Epithelial cell of esophagus (primary cell): ENCODE measurements around the gene ESPL1.
A peak's percentile ranks its signal among the peaks of the same experiment; 100 is the strongest.

ENCODE experiments used
- DNase-seq: peaks from one replicate; pipeline ENCODE4 v3.0.0; 2010; ENCODE audit warnings: low read depth
- H3K4me3 ChIP-seq: 2 replicates; pipeline ENCODE4 v1.5.1; 2011; ENCODE audit warnings: mild to moderate bottlenecking, low read length, control low read depth
- CTCF ChIP-seq: IDR thresholded peaks from 2 replicates; pipeline ENCODE4 v1.5.1; 2011; ENCODE audit warnings: low read depth, mild to moderate bottlenecking, low read length, control low read depth, inconsistent platforms; ENCODE audit not compliant: insufficient read depth; ENCODE audit errors: missing control alignments

Gene ESPL1

GRCh38 chr12:53235742-53236442 is 32.2 kb upstream of the ESPL1 start:
- TF ChIP-seq CTCF: no peak
- DNase-seq: peak; percentile 26
- no peak overlapping the region for H3K4me3 ChIP-seq

GRCh38 chr12:53236443-53237111 is 31.5 kb upstream of the ESPL1 start:
- no peak overlapping the region for H3K4me3 ChIP-seq
- DNase-seq: no peak
- no peak for TF ChIP-seq CTCF

- TF ChIP-seq CTCF: no peak
- DNase-seq: no peak
- H3K4me3 ChIP-seq: no peak overlapping the region
Measured at GRCh38 chr12:53239643-53240258, 28.3 kb upstream of the ESPL1 start.

- DNase-seq: no peak
- H3K4me3 ChIP-seq: no peak overlapping the region
- TF ChIP-seq CTCF: no peak
Measured at GRCh38 chr12:53241623-53242412, 26.3 kb upstream of the ESPL1 start.

- TF ChIP-seq CTCF: no peak
- DNase-seq: no peak
- no peak overlapping the region for H3K4me3 ChIP-seq
Measured at GRCh38 chr12:53244337-53244736, 23.8 kb upstream of the ESPL1 start.

- no peak for TF ChIP-seq CTCF
- no peak for DNase-seq
- no peak overlapping the region for H3K4me3 ChIP-seq
Measured at GRCh38 chr12:53245286-53245685, 22.8 kb upstream of the ESPL1 start.
